Left lung (tissue), 10 donors: Measurements from ENCODE around the gene MGAT4B. TPM values are rescaled to one million over a fixed set of nuclear protein-coding genes. Genes with fewer than 3 reads are reported as not detected.

ENCODE experiments used
- ATAC-seq: fragments of 200-7000 bp; cut with Tn5 transposase; one replicate; pipeline ENCODE4 v1.9.1; 2020; ENCODE audit warnings: moderate library complexity
- DNase-seq, 4 donors: peaks; one replicate each; pipeline ENCODE4 v3.0.0-alpha.2; 2013 to 2020
- H3K27ac ChIP-seq, 2 donors: fragments of 200-600 bp; sonication (generic) in 1 of 2; one replicate each; pipeline versions ENCODE4 v1.5.0 to v1.8.0; 2020 to 2021
- H3K27me3 ChIP-seq, 2 donors: fragments of 200-600 bp; sonication (generic) in 1 of 2; one replicate each; pipeline versions ENCODE4 v1.5.0 to v1.8.0; 2020 to 2021
- H3K36me3 ChIP-seq, 2 donors: fragments of 200-600 bp; sonication (generic) in 1 of 2; one replicate each; pipeline versions ENCODE4 v1.5.0 to v1.8.0; 2020 to 2021
- H3K4me1 ChIP-seq, 2 donors: fragments of 200-600 bp; one replicate each; pipeline ENCODE4 v1.8.0; 2021
- H3K4me3 ChIP-seq, 2 donors: fragments of 200-600 bp; sonication (generic) in 1 of 2; one replicate each; pipeline versions ENCODE4 v1.5.0 to v1.8.0; 2020 to 2021; ENCODE audit warnings: mild to moderate bottlenecking in 1 of 2
- H3K9me3 ChIP-seq, 2 donors: fragments of 200-600 bp; sonication (generic) in 1 of 2; one replicate each; pipeline versions ENCODE4 v1.5.0 to v1.8.0; 2020 to 2021
- CTCF ChIP-seq, 2 donors: fragments of 200-600 bp; sonication (generic) in 1 of 2; IDR thresholded peaks; one replicate each; pipeline versions ENCODE4 v1.5.0 to v1.8.0; 2021; ENCODE audit warnings: antibody characterized with exemption in 2 of 2
- intact Hi-C, 2 donors: fragments of 100-400 bp; cut with DNase I; formaldehyde crosslinking; loops; one replicate each; pipeline versions ENCODE4 v1.11.2 to v1.14.2; 2022
- polyA plus RNA-seq, 6 donors: library from polyadenylated mRNA; unstranded; fragments of 120-200 nt; gene quantifications; one replicate each; pipeline ENCODE4 v1.2.1, GENCODE V29; 2013; ENCODE audit not compliant: insufficient read length in 6 of 6
- total RNA-seq, 2 donors: library from RNA; stranded (reverse); fragmentation: NEBNext Ultra II Directional; extraction: Animal tissue kit (Norgen Biotek cat#: 25700); gene quantifications; one replicate each; pipeline ENCODE4 v1.2.1, GENCODE V29; 2021
- donor health status: DM: no; HTN: yes; CAD: no.
- donor health status: DM: no; HTN: no; CAD: no.

Gene MGAT4B
- total and polyA plus RNA-seq, 8 donors = 90.5 to 191 (median 108) TPM

- H3K4me1 ChIP-seq = peaks cover 40 to 88% of the 10 kb centered on the region in 2 donors
- intact Hi-C loops = no loop called here
- no peaks in the 10 kb centered on the region for H3K27me3 ChIP-seq
These were observed 15.4 kb upstream of the MGAT4B start for GRCh38 chr5:179822059-179822432.

GRCh38 chr5:179821298-179822058 lies 14.8 kb upstream of the MGAT4B start:
- DNase-seq (peak; percentile 90 to 97 (median 96)), ATAC-seq (peak; percentile 67)
- intact Hi-C loops = no loop called here
- peaks cover 40 to 88% of the 10 kb centered on the region in 2 donors for H3K4me1 ChIP-seq
- no peak for TF ChIP-seq CTCF (IDR thresholded peaks at IDR 0.05)
- H3K36me3 ChIP-seq = peaks cover 8 to 46% of the 10 kb centered on the region in 2 donors
- peak overlapping the region; percentile 98 to 100 for H3K27ac ChIP-seq
- no peaks in the 10 kb centered on the region for H3K9me3 ChIP-seq
- H3K27me3 ChIP-seq = no peaks in the 10 kb centered on the region
- peak overlapping the region; percentile 96 to 99 for H3K4me3 ChIP-seq

More at GRCh38 chr5:179822059-179822432, 15.4 kb upstream of the MGAT4B start:
- no peak for TF ChIP-seq CTCF (IDR thresholded peaks at IDR 0.05)
- H3K36me3 ChIP-seq = peaks cover 8 to 52% of the 10 kb centered on the region in 2 donors
- H3K4me3 ChIP-seq = peak overlapping the region; percentile 96 to 99
- peak in 1 of 4 donors; percentile 32 for DNase-seq
- peak overlapping the region; percentile 98 to 100 for H3K27ac ChIP-seq
- ATAC-seq = no peak
- no peaks in the 10 kb centered on the region for H3K9me3 ChIP-seq

GRCh38 chr5:179820483-179821297 lies 14.0 kb upstream of the MGAT4B start, which contains the start of gene SQSTM1:
TSS of gene SQSTM1 (plus strand) at chr5:179820905. CDS start at chr5:179820937, 32 bp downstream.
- peaks cover 40 to 82% of the 10 kb centered on the region in 2 donors for H3K4me1 ChIP-seq
- H3K27ac ChIP-seq = peak within 1 kb of the TSS; percentile 98 to 100
- peak; percentile 88 to 97 (median 90) for DNase-seq
- peak; percentile 67 for ATAC-seq
- H3K36me3 ChIP-seq = peaks cover 8 to 38% of the 10 kb centered on the region in 2 donors
- no peaks in the 10 kb centered on the region for H3K27me3 ChIP-seq
- no peaks in the 10 kb centered on the region for H3K9me3 ChIP-seq
- intact Hi-C loops = no loop called here
- peak within 1 kb of the TSS; percentile 96 to 99 for H3K4me3 ChIP-seq
- peak in 1 of 2 donors; percentile 36 for TF ChIP-seq CTCF (IDR thresholded peaks at IDR 0.05)

- peak overlapping the region; percentile 96 to 99 for H3K4me3 ChIP-seq
- peak overlapping the region; percentile 98 to 100 for H3K27ac ChIP-seq
- H3K9me3 ChIP-seq = no peaks in the 10 kb centered on the region
- no peak for TF ChIP-seq CTCF (IDR thresholded peaks at IDR 0.05)
- DNase-seq (no peak), ATAC-seq (no peak)
- intact Hi-C loops = no loop called here
- H3K27me3 ChIP-seq = no peaks in the 10 kb centered on the region
- H3K36me3 ChIP-seq = peaks cover 8 to 32% of the 10 kb centered on the region in 2 donors
- peaks cover 40 to 76% of the 10 kb centered on the region in 2 donors for H3K4me1 ChIP-seq
These were observed 13.4 kb upstream of the MGAT4B start for GRCh38 chr5:179820127-179820482.
